Gastrocnemius medialis (tissue), 4 donors: ENCODE data around the gene GIGYF2. TPM values are rescaled to one million over a fixed set of nuclear protein-coding genes. Genes with fewer than 3 reads are reported as not detected.
A peak's percentile ranks its signal among the peaks of the same experiment; 100 is the strongest.

Experiments
- ATAC-seq, 2 donors: fragments of 150-250 bp; one replicate each; pipeline ENCODE4 v1.9.1; 2016
- DNase-seq, 2 donors: peaks; one replicate each; pipeline ENCODE4 v3.0.0-alpha.2; 2019
- H3K27ac ChIP-seq, 4 donors: fragments of 200-600 bp; sonication (generic); 1 replicate in 1 of 4; 2 replicates in 3 of 4; pipeline ENCODE4 v1.5.1; 2016 to 2018; ENCODE audit warnings: mild to moderate bottlenecking in 2 of 4, moderate library complexity in 1 of 4
- H3K27me3 ChIP-seq, 3 donors: fragments of 200-600 bp; sonication (generic) in 2 of 3; 1 replicate in 1 of 3; 2 replicates in 2 of 3; pipeline versions ENCODE4 v1.5.1 to v1.6.0; 2016 to 2019; ENCODE audit warnings: mild to moderate bottlenecking in 1 of 3, moderate library complexity in 1 of 3
- H3K36me3 ChIP-seq, 2 donors: fragments of 200-600 bp; sonication (generic) in 1 of 2; one replicate each; pipeline ENCODE4 v1.5.1; 2017 to 2018
- H3K4me1 ChIP-seq, 2 donors: fragments of 200-600 bp; sonication (generic) in 1 of 2; one replicate each; pipeline ENCODE4 v1.5.1; 2016 to 2017; ENCODE audit warnings: mild to moderate bottlenecking in 2 of 2
- H3K4me3 ChIP-seq, 4 donors: fragments of 200-600 bp; sonication (generic) in 3 of 4; 1 replicate in 1 of 4; 2 replicates in 3 of 4; pipeline ENCODE4 v1.5.1; 2016 to 2019; ENCODE audit warnings: mild to moderate bottlenecking in 2 of 4
- H3K9me3 ChIP-seq, 3 donors: fragments of 200-600 bp; sonication (generic) in 2 of 3; 1 replicate in 1 of 3; 2 replicates in 2 of 3; pipeline ENCODE4 v1.5.1; 2016 to 2019
- POLR2A ChIP-seq, 2 donors: fragments of 450-650 bp; IDR thresholded peaks; one replicate each; pipeline ENCODE4 v1.6.1; 2017; ENCODE audit warnings: antibody characterized with exemption in 2 of 2, mild to moderate bottlenecking in 2 of 2, moderate library complexity in 2 of 2
- in situ Hi-C, 4 donors: fragments of 200-750 bp; cut with MboI; loops; one replicate each; pipeline versions ENCODE4 v1.15.0 to v1.8.0; 2017; ENCODE audit warnings: low sequenced_read_pairs in 4 of 4
- intact Hi-C: fragments of 100-400 bp; cut with DNase I; formaldehyde crosslinking; loops from one replicate; pipeline ENCODE4 v1.15.1; 2023; ENCODE audit warnings: low total_unique reads
- total RNA-seq, 4 donors: library from RNA; depleted of rRNA; stranded (reverse); fragments of >200 nt; gene quantifications; one replicate each; pipeline versions ENCODE4 v1.1.0 to v1.2.3, GENCODE V29; 2016
- TF ChIP-seq, protein P1 (sequence below), 5 experiments: fragments of 450-650 bp in 3 of 5; fragments of 200-600 bp in 2 of 5; sonication (generic) in 2 of 5; IDR thresholded peaks in 4 of 5; conservative IDR thresholded peaks in 1 of 5; 1 replicate in 4 of 5; 2 replicates in 1 of 5; pipeline ENCODE4 v1.5.1; 2016 to 2019; ENCODE audit warnings: antibody characterized with exemption in 5 of 5, mild to moderate bottlenecking in 3 of 5, moderate library complexity in 3 of 5

Gene GIGYF2
- total RNA-seq, 4 donors from 2014 or later: 55.7 to 87.8 (median 66.1) TPM

GRCh38 chr2:232854082-232854481 lies 157.0 kb downstream of the GIGYF2 start:
- ATAC-seq (no peak), DNase-seq (no peak)
- no peak overlapping the region for H3K4me3 ChIP-seq
- peak overlapping the region; percentile 70 to 85 (median 80) for H3K27ac ChIP-seq
- in situ Hi-C loops: loop anchor here in 3 of 4 donors (5.0 to 25.0 kb wide), 3 partner anchors 242 to 403 kb away; partner anchors contain the start of gene ATG16L1 (in 1 of the 3)
- intact Hi-C loops: loop anchor here (2.0 kb wide), 1 partner anchor 23 kb away; no protein-coding TSS in a partner anchor
- H3K36me3 ChIP-seq: peaks cover 0 to 50% of the 10 kb centered on the region in 2 donors
- H3K9me3 ChIP-seq: no peaks in the 10 kb centered on the region
- TF ChIP-seq, protein P1, sequence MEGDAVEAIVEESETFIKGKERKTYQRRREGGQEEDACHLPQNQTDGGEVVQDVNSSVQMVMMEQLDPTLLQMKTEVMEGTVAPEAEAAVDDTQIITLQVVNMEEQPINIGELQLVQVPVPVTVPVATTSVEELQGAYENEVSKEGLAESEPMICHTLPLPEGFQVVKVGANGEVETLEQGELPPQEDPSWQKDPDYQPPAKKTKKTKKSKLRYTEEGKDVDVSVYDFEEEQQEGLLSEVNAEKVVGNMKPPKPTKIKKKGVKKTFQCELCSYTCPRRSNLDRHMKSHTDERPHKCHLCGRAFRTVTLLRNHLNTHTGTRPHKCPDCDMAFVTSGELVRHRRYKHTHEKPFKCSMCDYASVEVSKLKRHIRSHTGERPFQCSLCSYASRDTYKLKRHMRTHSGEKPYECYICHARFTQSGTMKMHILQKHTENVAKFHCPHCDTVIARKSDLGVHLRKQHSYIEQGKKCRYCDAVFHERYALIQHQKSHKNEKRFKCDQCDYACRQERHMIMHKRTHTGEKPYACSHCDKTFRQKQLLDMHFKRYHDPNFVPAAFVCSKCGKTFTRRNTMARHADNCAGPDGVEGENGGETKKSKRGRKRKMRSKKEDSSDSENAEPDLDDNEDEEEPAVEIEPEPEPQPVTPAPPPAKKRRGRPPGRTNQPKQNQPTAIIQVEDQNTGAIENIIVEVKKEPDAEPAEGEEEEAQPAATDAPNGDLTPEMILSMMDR (IDR thresholded peaks at IDR 0.05 in 4 of 5, conservative IDR thresholded peaks at IDR 0.05 in 1 of 5): no peak
- no peak for TF ChIP-seq POLR2A (IDR thresholded peaks at IDR 0.05)
- H3K4me1 ChIP-seq: peaks cover 22 to 43% of the 10 kb centered on the region in 2 donors
- no peaks in the 10 kb centered on the region for H3K27me3 ChIP-seq

DNA sequence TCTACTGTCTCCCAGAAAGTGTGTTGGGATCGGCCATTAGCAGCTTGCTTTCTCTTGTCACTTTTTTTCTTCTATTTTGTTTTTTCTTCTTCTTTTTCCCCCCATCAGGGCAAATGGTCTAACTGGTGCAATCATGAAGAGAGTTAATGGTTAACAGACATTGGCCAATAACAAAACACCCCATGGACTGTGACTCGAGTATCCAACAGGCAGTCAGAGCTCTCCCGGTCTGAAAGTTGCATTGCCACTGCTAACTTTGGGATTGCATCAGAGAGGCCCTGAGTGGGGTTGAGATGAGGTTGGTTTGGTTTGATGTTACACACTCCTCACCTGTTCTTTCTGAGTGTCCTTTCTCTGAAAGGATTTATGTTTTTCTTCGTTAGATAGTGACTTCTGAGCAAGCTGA lies 160.0 kb downstream of the GIGYF2 start:
- Histone ChIP-seq H3K4me3 (no peak overlapping the region), H3K27me3 (no peaks in the 10 kb centered on the region), H3K4me1 (peaks cover 21 to 44% of the 10 kb centered on the region in 2 donors), H3K27ac (peak overlapping the region; percentile 70 to 85 (median 80)), H3K36me3 (peaks cover 0 to 30% of the 10 kb centered on the region in 2 donors), H3K9me3 (no peaks in the 10 kb centered on the region)
- DNase-seq (peak in 1 of 2 donors; percentile 59), ATAC-seq (peak in 1 of 2 donors; percentile 71)
- intact Hi-C loops: no loop called here
- in situ Hi-C loops: loop anchor here in 2 of 4 donors (10.0 to 25.0 kb wide), 2 partner anchors 245 to 398 kb away; partner anchors contain the start of gene ATG16L1 (in 1 of the 2)
- TF ChIP-seq, protein P1 (IDR thresholded peaks at IDR 0.05 in 4 of 5, conservative IDR thresholded peaks at IDR 0.05 in 1 of 5): no peak
- TF ChIP-seq POLR2A (IDR thresholded peaks at IDR 0.05): no peak

- H3K36me3 ChIP-seq: peaks cover 0 to 30% of the 10 kb centered on the region in 2 donors
- ATAC-seq (no peak), DNase-seq (no peak)
- no peaks in the 10 kb centered on the region for H3K9me3 ChIP-seq
- H3K27ac ChIP-seq: no peak overlapping the region
- intact Hi-C loops: no loop called here
- TF ChIP-seq, protein P1 (IDR thresholded peaks at IDR 0.05 in 4 of 5, conservative IDR thresholded peaks at IDR 0.05 in 1 of 5): no peak
- no peak for TF ChIP-seq POLR2A (IDR thresholded peaks at IDR 0.05)
- peaks cover 4 to 29% of the 10 kb centered on the region in 2 donors for H3K4me1 ChIP-seq
- in situ Hi-C loops: loop anchor here in 2 of 4 donors (10.0 to 25.0 kb wide), 2 partner anchors 247 to 395 kb away; partner anchors contain the start of gene ATG16L1 (in 1 of the 2)
- H3K27me3 ChIP-seq: no peaks in the 10 kb centered on the region
- H3K4me3 ChIP-seq: no peak overlapping the region
Measured at GRCh38 chr2:232859385-232859916, 162.3 kb downstream of the GIGYF2 start.

GRCh38 chr2:232860593-232861241 lies 163.6 kb downstream of the GIGYF2 start:
- peaks cover 4 to 23% of the 10 kb centered on the region in 2 donors for H3K4me1 ChIP-seq
- ATAC-seq: no peak
- no peak for TF ChIP-seq POLR2A (IDR thresholded peaks at IDR 0.05)
- TF ChIP-seq, protein P1 (IDR thresholded peaks at IDR 0.05 in 4 of 5, conservative IDR thresholded peaks at IDR 0.05 in 1 of 5): no peak
- no peak overlapping the region for H3K4me3 ChIP-seq
- H3K27ac ChIP-seq: no peak overlapping the region
- H3K9me3 ChIP-seq: no peaks in the 10 kb centered on the region
- in situ Hi-C loops: loop anchor here in 1 of 4 donors (25.0 kb wide), 1 partner anchor 248 kb away; no protein-coding TSS in a partner anchor
- intact Hi-C loops: no loop called here
- DNase-seq: no peak
- no peaks in the 10 kb centered on the region for H3K27me3 ChIP-seq
- H3K36me3 ChIP-seq: peaks cover 0 to 30% of the 10 kb centered on the region in 2 donors
